ENCODE data around the gene EDC3.
"Not testable (repeated sequence)": the region's sequence is repeated elsewhere in the genome, so short reads cannot be mapped to it uniquely, and the experiment has no call there.

The EDC3 gene

GRCh38 chr15:74603789-74604705 lies 91.8 kb downstream of the EDC3 start:
- Histone ChIP-seq H3K9me3 (ENCODE audit: control insufficient read depth, insufficient read depth, low read length) (no peaks in the 10 kb centered on the region), H3K9ac (ENCODE audit: low read depth, low read length) (no peak overlapping the region), H3K27ac (ENCODE audit: low read depth, low read length) (no peak overlapping the region), H3K4me1 (ENCODE audit: control insufficient read depth, insufficient read depth, low read length) (no peaks in the 10 kb centered on the region), H3K27me3 (ENCODE audit: control insufficient read depth, insufficient read depth, low read length) (peaks cover 6% of the 10 kb centered on the region; the same call in 1 of the 2 replicates), H3K4me3 (ENCODE audit: low read depth, low read length) (no peak overlapping the region), H3K36me3 (ENCODE audit: control insufficient read depth, insufficient read depth, low read length) (peaks cover 4% of the 10 kb centered on the region; the same call in 1 of the 2 replicates)

GRCh38 chr15:74603026-74603788 lies 92.6 kb downstream of the EDC3 start:
- peaks cover 6% of the 10 kb centered on the region; the same call in 1 of the 2 replicates for H3K27me3 ChIP-seq (ENCODE audit: control insufficient read depth, insufficient read depth, low read length)
- H3K27ac ChIP-seq (ENCODE audit: low read depth, low read length): no peak overlapping the region
- H3K36me3 ChIP-seq (ENCODE audit: control insufficient read depth, insufficient read depth, low read length): peaks cover 4% of the 10 kb centered on the region; the same call in 1 of the 2 replicates
- no peaks in the 10 kb centered on the region for H3K4me1 ChIP-seq (ENCODE audit: control insufficient read depth, insufficient read depth, low read length)
- no peak overlapping the region for H3K4me3 ChIP-seq (ENCODE audit: low read depth, low read length)
- H3K9me3 ChIP-seq (ENCODE audit: control insufficient read depth, insufficient read depth, low read length): no peaks in the 10 kb centered on the region
- H3K9ac ChIP-seq (ENCODE audit: low read depth, low read length): no peak overlapping the region

GRCh38 chr15:74599156-74599555 lies 96.7 kb downstream of the EDC3 start:
- H3K27ac ChIP-seq (ENCODE audit: low read depth, low read length): no peak overlapping the region
- H3K4me1 ChIP-seq (ENCODE audit: control insufficient read depth, insufficient read depth, low read length): 0 out of 2 replicates have a peak, but pooled peaks cover 2% of the 10 kb centered on the region
- H3K4me3 ChIP-seq (ENCODE audit: low read depth, low read length): no peak overlapping the region
- H3K9ac ChIP-seq (ENCODE audit: low read depth, low read length): no peak overlapping the region
- H3K9me3 ChIP-seq (ENCODE audit: control insufficient read depth, insufficient read depth, low read length): no peaks in the 10 kb centered on the region
- H3K27me3 ChIP-seq (ENCODE audit: control insufficient read depth, insufficient read depth, low read length): no peaks in the 10 kb centered on the region
- H3K36me3 ChIP-seq (ENCODE audit: control insufficient read depth, insufficient read depth, low read length): peaks cover 24% of the 10 kb centered on the region

- Histone ChIP-seq H3K4me1 (ENCODE audit: control insufficient read depth, insufficient read depth, low read length) (0 out of 2 replicates have a peak, but pooled peaks cover 2% of the 10 kb centered on the region), H3K4me3 (ENCODE audit: low read depth, low read length) (peak overlapping the region; percentile 29; the same call in 1 of the 2 replicates), H3K27me3 (ENCODE audit: control insufficient read depth, insufficient read depth, low read length) (no peaks in the 10 kb centered on the region), H3K9ac (ENCODE audit: low read depth, low read length) (peak overlapping the region; percentile 24; the same call in 1 of the 2 replicates), H3K36me3 (ENCODE audit: control insufficient read depth, insufficient read depth, low read length) (peaks cover 32% of the 10 kb centered on the region), H3K9me3 (ENCODE audit: control insufficient read depth, insufficient read depth, low read length) (no peaks in the 10 kb centered on the region), H3K27ac (ENCODE audit: low read depth, low read length) (no peak overlapping the region)
Measured at GRCh38 chr15:74598126-74598842, 97.5 kb downstream of the EDC3 start.

GRCh38 chr15:74597146-74597705 lies 98.6 kb downstream of the EDC3 start:
- H3K27ac ChIP-seq (ENCODE audit: low read depth, low read length): not testable (repeated sequence)
- peaks cover 42% of the 10 kb centered on the region for H3K36me3 ChIP-seq (ENCODE audit: control insufficient read depth, insufficient read depth, low read length)

GRCh38 chr15:74596736-74597135 lies 99.1 kb downstream of the EDC3 start:
- peaks cover 47% of the 10 kb centered on the region for H3K36me3 ChIP-seq (ENCODE audit: control insufficient read depth, insufficient read depth, low read length)

More at GRCh38 chr15:74597146-74597705, 98.6 kb downstream of the EDC3 start:
- H3K4me3 ChIP-seq (ENCODE audit: low read depth, low read length); H3K9ac ChIP-seq (ENCODE audit: low read depth, low read length); H3K27me3 ChIP-seq (ENCODE audit: control insufficient read depth, insufficient read depth, low read length); H3K4me1 ChIP-seq (ENCODE audit: control insufficient read depth, insufficient read depth, low read length); H3K9me3 ChIP-seq (ENCODE audit: control insufficient read depth, insufficient read depth, low read length): not testable (repeated sequence)

GRCh38 chr15:74595271-74595670 lies 100.6 kb downstream of the EDC3 start:
- Histone ChIP-seq H3K27me3 (ENCODE audit: control insufficient read depth, insufficient read depth, low read length) (no peaks in the 10 kb centered on the region), H3K9me3 (ENCODE audit: control insufficient read depth, insufficient read depth, low read length) (no peaks in the 10 kb centered on the region), H3K27ac (ENCODE audit: low read depth, low read length) (no peak overlapping the region), H3K9ac (ENCODE audit: low read depth, low read length) (no peak overlapping the region), H3K36me3 (ENCODE audit: control insufficient read depth, insufficient read depth, low read length) (peaks cover 62% of the 10 kb centered on the region), H3K4me3 (ENCODE audit: low read depth, low read length) (no peak overlapping the region), H3K4me1 (ENCODE audit: control insufficient read depth, insufficient read depth, low read length) (0 out of 2 replicates have a peak, but pooled peaks cover 2% of the 10 kb centered on the region)

More at GRCh38 chr15:74596736-74597135, 99.1 kb downstream of the EDC3 start:
- not testable (repeated sequence) for H3K27me3 ChIP-seq (ENCODE audit: control insufficient read depth, insufficient read depth, low read length); H3K4me1 ChIP-seq (ENCODE audit: control insufficient read depth, insufficient read depth, low read length); H3K27ac ChIP-seq (ENCODE audit: low read depth, low read length); H3K9me3 ChIP-seq (ENCODE audit: control insufficient read depth, insufficient read depth, low read length); H3K4me3 ChIP-seq (ENCODE audit: low read depth, low read length); H3K9ac ChIP-seq (ENCODE audit: low read depth, low read length)

GRCh38 chr15:74594455-74594854 lies 101.4 kb downstream of the EDC3 start:
- Histone ChIP-seq H3K9ac (ENCODE audit: low read depth, low read length) (no peak overlapping the region), H3K27me3 (ENCODE audit: control insufficient read depth, insufficient read depth, low read length) (no peaks in the 10 kb centered on the region), H3K9me3 (ENCODE audit: control insufficient read depth, insufficient read depth, low read length) (no peaks in the 10 kb centered on the region), H3K4me1 (ENCODE audit: control insufficient read depth, insufficient read depth, low read length) (0 out of 2 replicates have a peak, but pooled peaks cover 2% of the 10 kb centered on the region), H3K4me3 (ENCODE audit: low read depth, low read length) (no peak overlapping the region), H3K36me3 (ENCODE audit: control insufficient read depth, insufficient read depth, low read length) (peaks cover 70% of the 10 kb centered on the region), H3K27ac (ENCODE audit: low read depth, low read length) (no peak overlapping the region)

GRCh38 chr15:74593122-74593521 lies 102.7 kb downstream of the EDC3 start:
- Histone ChIP-seq H3K27me3 (ENCODE audit: control insufficient read depth, insufficient read depth, low read length) (no peaks in the 10 kb centered on the region), H3K27ac (ENCODE audit: low read depth, low read length) (no peak overlapping the region), H3K9ac (ENCODE audit: low read depth, low read length) (no peak overlapping the region), H3K9me3 (ENCODE audit: control insufficient read depth, insufficient read depth, low read length) (no peaks in the 10 kb centered on the region), H3K4me1 (ENCODE audit: control insufficient read depth, insufficient read depth, low read length) (peaks cover 9% of the 10 kb centered on the region; the same call in 1 of the 2 replicates), H3K36me3 (ENCODE audit: control insufficient read depth, insufficient read depth, low read length) (peaks cover 74% of the 10 kb centered on the region), H3K4me3 (ENCODE audit: low read depth, low read length) (no peak overlapping the region)

GRCh38 chr15:74592222-74592621 lies 103.6 kb downstream of the EDC3 start:
- Histone ChIP-seq H3K27ac (ENCODE audit: low read depth, low read length) (no peak overlapping the region), H3K9me3 (ENCODE audit: control insufficient read depth, insufficient read depth, low read length) (no peaks in the 10 kb centered on the region), H3K9ac (ENCODE audit: low read depth, low read length) (no peak overlapping the region), H3K4me3 (ENCODE audit: low read depth, low read length) (no peak overlapping the region), H3K36me3 (ENCODE audit: control insufficient read depth, insufficient read depth, low read length) (peaks cover 80% of the 10 kb centered on the region), H3K27me3 (ENCODE audit: control insufficient read depth, insufficient read depth, low read length) (no peaks in the 10 kb centered on the region), H3K4me1 (ENCODE audit: control insufficient read depth, insufficient read depth, low read length) (peaks cover 7% of the 10 kb centered on the region; the same call in 1 of the 2 replicates)
